ENCODE measurements around the gene BAZ1B.

DNA sequence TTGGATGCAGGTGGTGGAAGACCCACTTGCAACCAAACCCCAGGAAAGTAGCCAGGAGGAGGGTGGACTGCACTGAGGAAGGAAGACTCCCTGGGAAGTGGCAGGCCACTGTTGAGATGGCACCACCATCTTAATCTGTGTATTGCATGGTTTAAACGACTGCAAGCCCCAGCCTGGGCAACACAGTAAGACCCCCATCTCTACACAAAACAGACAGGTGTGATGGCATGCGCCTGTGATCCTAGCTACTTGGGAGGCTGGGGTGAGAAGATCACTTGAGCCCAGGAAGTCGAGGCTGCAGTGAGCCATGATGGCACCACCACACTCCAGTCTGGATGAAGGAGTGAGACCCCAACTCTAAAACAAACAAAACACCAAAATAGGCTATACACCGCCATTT lies 45.0 kb upstream of the BAZ1B start:
- TF ChIP-seq, protein P1, sequence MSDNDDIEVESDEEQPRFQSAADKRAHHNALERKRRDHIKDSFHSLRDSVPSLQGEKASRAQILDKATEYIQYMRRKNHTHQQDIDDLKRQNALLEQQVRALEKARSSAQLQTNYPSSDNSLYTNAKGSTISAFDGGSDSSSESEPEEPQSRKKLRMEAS (IDR thresholded peaks at IDR 0.05; ENCODE audit: low read depth, low read length): no peak
- TF ChIP-seq, protein P2, sequence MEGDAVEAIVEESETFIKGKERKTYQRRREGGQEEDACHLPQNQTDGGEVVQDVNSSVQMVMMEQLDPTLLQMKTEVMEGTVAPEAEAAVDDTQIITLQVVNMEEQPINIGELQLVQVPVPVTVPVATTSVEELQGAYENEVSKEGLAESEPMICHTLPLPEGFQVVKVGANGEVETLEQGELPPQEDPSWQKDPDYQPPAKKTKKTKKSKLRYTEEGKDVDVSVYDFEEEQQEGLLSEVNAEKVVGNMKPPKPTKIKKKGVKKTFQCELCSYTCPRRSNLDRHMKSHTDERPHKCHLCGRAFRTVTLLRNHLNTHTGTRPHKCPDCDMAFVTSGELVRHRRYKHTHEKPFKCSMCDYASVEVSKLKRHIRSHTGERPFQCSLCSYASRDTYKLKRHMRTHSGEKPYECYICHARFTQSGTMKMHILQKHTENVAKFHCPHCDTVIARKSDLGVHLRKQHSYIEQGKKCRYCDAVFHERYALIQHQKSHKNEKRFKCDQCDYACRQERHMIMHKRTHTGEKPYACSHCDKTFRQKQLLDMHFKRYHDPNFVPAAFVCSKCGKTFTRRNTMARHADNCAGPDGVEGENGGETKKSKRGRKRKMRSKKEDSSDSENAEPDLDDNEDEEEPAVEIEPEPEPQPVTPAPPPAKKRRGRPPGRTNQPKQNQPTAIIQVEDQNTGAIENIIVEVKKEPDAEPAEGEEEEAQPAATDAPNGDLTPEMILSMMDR (IDR thresholded peaks at IDR 0.05; ENCODE audit: low read depth, low read length): no peak
- TF ChIP-seq POLR2A (IDR thresholded peaks at IDR 0.05; ENCODE audit: extremely low read depth, insufficient read length) (no peak), MYC (IDR thresholded peaks at IDR 0.05; ENCODE audit: low read depth, low read length) (no peak)
